Astrocyte of the hippocampus (primary cell): ENCODE data around the gene ADCY1.

ENCODE experiments used
- DNase-seq: peaks from one replicate; pipeline ENCODE4 v3.0.0; 2011; ENCODE audit warnings: low read depth, low spot score

The ADCY1 gene

DNA sequence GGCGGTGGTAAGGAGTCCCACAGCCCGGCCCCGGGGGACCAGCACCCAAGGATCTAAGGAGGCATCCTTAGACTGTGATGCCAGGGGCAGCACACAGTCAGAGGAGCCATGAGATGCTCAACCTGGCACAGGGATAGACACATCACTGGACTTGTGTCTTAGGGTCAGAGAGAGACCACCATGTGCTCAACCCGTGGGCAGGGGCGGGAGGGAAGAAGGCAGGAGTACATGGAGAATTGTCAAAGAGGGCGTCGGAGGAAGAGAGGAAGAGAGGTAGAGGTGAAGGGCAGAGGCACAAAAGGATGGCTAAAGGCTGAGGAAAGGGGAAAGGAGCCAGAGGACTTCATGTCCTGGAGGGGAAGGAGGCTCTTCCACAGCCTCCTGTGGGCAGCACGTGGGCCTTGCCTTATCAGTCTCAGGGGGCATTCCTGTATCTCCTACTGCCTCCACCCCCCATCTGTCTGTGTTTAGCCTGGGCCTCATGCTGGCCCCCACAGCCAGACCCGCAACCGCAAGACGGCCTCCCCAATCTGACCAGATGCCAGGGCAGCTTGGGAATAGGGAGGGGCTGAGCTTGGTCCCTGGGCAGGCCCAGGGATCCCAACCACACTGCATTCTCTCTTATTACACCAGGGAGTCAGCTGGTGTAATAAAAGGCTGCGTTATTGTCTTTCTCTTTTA, 2.2 kb downstream of the ADCY1 start:
- no peak for DNase-seq

DNA sequence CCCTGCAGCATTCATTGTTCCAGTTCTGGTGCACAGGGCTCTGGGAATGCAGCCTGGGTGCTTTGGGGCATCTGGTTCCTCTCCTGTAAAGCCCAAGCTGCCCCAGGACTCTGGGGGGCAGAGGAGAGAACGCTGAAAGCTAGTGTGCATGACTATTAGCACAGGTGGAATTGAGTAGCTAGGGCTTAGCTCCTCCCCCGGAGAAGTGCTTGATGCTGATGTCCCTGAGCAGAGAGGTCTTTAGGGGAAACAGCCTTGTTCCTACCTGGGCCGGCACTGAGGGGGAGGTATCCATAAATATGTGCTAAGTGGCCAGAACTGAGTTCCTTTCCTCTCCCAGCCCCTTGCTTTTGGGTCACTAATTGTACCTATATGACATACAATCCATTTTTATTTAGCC, 3.9 kb downstream of the ADCY1 start:
- DNase-seq, result no peak

DNA sequence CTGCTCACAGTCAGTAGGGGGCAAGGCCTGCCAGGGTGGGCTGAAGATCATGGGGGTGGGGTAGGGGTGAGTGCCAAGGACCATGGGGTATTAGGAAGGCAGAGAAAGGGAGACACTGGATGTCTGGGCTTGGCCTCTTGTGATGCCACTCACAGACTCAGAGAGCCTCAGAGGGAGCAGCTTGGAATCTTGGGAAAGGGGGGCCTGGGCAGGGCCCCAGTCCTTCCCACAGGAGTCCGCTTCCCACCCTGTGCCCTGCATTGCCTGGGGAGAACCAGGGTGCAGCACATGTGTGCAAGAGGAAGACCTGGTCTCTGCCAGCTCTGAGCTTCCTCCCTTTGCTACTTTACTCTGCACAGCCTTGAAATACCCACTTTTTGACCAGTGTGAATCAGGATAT, 4.3 kb downstream of the ADCY1 start:
- no peak for DNase-seq

DNA sequence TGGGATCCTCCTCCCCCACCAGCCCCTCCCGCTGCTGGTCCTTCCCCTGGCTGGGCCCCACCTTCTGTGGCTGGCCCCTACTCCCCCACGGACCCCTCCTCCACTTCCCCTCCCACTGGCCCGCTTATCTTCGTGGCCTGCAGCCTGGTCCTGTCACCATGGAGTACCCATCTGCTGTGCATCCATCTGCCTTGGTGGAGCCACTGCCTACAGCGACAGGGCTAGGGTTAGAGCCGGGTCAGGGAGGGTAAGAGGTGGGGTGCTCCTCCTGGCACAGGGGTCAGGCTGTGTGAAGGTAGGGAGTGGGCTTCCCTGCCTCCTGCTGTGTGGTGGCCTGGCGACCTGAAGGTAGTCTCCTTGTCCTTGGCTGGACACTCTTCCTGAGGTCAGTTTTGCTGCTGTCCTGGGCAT, 5.2 kb downstream of the ADCY1 start:
- DNase-seq, result no peak

DNA sequence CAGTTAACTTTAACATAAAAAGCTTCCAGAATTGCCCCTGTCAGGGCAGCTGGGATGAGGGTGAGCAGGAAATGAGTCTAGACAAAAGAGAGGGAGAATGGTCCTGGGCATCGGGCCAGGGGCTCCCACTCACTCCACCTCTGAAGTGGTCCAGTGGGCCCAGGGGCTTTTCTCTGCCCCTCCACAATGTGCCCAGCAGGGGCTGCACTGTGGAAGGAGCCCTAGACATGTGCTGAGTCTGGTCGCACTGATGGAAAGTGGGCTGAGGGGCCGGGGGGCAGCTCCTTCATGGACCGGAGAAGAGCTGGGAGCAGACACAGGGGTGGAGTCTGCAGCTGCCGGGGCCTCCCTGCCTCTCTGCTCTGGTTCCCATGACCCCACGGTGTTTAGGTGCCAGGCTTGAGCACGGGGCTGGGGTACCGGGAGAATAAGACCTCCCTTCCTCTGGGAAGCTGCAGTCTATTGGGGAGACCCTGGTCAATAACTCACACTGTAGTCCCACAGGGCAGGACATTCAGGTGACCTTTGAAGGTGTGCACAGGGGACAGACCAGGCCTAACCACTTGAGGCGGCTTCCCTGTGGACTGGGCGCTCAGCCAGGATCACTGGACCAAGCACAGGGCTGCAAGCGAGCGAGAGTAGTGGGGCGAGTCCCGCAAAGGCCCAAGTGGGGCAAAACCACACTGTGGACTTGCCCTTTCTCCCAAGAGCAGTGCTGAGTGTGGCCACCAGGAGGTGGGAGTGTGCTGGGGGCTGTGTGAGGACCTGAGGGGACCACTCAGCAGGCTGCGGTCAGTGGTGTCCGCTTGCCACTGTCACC, 6.1 kb downstream of the ADCY1 start:
- DNase-seq, result no peak

DNA sequence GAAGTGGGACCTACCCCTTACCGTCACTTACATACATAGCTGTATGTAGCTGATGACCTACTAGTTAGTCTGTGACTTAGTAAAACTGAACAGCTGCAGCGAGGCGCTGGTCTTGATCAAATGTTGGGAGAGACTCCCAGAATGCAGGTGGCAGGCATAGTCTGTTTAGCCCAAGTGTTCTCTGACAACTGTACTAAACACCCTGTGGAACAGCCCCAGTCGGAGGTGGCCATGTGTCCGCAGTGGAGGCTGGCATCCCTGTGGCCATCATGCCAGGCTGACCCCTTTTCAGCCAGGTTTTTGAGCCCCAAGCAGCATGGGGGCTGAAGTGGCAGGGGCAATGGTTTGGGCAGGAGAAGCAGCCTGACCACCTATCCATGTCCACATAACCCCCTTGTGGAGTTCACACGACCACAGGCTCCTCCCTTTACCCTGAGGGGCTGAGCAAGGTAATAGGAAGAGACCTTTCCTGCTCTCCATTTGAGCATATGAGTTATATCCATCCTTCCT, 7.2 kb downstream of the ADCY1 start:
- DNase-seq, result no peak

DNA sequence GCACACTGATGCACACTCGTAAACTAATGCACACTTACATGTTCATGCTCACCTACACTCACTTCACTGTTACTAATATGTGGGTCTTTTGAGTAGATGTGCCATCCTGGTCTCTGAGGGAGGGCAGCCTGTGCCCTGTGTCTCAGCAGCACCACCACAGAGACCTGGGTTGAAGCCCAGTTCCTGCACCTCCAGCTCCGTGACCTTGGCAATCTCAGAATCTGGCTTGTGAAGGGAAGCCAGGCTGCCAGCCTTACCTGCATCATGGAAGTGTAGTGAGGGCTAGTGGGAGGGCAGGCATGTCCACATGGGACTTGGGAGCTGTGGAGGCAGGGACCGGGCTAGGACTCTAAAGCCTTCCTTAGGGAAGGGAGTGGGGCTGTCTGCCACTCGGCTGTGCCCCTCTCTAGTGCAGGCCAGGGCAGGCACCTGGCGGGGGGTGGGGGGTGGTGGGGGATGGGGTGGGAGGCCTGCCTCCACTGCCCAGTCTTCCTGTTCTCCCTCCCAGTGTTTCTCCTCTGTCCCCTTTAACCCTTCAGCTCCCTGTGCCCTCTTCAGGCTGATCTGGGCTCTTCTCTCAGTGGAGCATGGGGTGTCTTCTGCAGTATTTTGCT, 8.1 kb downstream of the ADCY1 start:
- DNase-seq, result no peak

DNA sequence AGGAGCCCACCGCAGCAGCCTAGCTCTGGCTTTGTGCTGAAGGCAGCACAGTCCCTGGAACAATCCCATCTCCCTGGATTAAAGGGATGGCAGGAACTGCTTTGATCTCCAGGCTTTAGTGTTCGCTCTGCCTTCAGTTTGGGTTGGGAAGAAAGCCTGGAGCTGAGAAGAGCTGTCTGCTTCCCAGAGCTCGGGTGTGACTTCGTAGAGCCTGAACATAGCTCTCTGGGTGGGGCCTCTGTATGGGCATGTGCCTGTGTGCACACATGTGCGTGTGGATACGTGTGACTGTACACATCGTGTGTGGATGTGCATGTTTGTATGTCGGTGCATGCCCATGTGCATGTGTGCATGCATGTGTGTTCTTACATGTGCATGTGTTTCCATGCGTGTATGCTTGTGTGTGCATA, 8.7 kb downstream of the ADCY1 start:
- DNase-seq, result no peak

DNA sequence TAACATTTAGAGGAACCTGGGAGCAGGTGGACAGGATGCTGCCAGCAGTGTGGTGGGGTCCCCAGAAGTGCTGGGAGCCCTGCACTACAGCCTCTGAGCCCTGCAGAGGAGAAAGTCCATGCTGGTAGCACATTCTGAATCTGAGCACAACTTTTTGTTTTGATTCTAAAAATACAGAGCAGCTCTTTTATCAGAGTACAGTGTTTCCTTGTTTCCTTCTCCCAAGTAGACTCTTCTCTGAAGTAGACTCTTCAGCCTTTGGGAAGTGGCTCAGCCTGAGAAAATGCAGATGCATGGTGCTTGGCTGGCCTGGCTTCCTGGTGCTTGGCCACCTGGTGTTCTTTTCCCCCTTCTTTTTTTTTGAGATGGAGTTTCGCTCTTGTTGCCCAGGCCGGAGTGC, 9.1 kb downstream of the ADCY1 start:
- no peak for DNase-seq

DNA sequence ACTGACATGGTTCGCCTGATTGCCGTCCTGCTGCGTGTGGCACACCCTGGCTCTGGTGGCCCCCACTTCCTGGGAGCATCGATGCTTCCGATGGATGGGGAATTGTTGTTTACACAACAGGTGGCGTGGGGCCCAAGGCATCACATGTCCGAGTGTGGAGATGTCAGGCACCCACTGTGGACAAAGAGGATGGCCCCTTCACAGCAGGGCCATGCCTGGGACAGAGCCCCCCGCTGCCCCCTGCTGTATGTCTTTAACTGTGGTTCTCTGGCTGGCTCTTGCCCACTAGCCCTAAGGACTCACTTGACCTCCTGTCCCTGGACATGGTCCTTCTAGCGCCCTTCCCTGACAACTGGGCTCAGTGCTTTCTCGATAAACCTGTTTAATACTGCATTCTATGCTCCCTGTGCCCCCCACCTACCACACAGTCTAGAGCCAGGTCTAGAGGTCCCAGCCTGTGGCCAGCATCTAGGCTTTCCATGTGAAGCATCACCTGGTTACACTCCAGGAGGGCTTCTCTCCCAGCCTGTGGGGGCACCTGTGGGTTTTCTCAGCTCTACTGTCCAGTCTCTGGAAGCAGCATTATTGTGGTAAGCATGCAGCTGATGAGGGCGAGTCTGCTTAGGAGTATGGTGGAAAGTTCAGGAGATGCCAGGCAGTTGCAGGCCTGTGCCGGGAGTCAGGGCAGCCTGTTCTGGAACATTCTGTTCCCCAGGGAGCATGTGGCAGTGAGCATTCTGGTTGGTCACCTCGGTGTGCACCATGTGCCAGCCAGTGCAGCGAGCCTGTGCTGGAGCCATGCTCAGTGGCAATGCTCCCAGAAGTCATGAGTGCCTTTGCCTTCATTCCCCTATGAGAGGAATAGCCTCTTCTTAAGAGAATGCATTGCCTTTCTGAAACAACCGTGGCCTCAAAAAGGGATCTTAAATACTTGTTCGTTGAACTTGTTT, 10.4 kb downstream of the ADCY1 start:
- no peak for DNase-seq

DNA sequence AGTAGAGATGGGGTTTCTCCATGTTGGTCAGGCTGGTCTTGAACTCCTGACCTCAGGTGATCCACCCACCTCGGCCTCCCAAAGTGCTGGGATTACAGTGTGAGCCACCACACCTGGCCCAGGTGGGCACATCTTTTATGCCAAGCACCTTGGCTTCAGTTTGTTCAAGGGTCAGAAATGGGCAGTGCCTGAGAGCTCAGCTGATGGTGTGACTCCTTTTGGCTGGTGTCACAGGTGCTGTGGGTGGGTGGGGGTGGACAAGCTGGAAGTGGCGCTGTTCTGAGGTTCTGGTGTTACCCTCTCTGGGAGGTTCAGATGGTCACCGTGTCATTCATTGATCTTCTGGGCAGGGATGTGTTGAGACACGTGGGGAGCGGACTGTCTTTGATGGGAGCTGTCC, 11.5 kb downstream of the ADCY1 start:
- DNase-seq, result no peak

DNA sequence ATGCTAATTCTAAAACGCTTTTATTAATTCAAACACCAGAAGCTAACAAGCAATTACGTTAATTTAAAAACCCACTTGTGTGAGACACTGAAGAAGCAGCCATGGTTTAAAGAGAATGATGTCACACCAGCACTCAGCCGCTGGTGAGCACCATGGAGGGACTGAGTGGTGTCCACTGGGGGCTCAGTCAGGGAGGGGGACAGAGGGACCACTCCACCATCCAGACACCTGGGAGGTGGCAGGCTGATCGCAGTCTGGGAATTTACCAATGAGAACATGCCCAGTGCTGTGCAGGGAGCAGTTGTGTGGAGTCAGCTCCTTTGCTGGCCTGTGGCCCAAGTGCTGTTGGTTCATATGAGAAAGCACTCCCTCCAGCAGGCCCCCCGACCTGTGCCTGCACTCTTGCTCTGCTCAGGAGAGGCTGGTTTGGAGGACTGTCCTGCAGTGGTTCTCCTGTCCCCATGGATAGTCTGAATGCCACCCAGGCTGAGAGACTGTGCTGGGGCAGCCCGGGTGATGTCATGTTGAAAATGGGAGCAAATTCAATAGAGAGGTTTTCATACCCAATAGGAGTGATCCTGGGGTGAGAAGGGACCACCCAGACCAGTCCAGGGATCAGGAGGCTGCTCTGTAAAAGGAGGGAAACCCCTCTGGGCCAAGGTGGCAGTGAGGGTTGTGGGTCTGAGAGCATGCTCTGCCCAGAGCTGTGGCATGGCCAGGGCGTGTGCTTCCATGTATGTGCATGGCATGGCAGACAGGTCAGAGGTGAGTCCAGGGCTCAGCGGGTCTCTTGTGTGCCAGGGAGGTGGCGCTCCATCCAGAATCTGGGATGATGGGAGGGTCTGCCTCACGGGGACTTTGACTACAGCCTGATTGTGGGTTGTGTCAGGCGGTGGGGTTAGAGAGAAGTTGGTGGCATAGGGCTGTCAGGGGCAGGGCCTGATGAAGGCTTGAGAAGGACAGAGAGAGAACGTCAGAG, 12.7 kb downstream of the ADCY1 start:
- DNase-seq, result no peak

DNA sequence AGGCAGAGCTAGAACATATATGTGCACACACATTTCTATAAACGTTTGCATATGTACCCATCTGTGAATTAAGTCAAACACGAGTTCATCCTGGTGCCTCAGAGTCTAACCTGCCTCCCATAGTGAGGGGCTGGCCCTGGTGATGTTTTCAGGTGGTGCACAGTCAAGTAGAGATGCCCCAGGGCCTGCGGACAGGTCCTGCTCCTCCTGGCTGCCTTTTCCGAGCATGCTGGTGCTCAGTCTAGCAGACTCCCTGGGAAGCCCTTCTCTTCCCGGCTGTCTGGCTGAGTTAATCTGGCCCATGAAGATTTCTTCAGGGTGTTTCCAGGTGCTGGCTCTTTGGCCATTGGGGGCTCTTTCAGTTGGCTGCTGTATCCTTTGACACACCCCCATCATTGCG, 14.3 kb downstream of the ADCY1 start:
- DNase-seq, result no peak

DNA sequence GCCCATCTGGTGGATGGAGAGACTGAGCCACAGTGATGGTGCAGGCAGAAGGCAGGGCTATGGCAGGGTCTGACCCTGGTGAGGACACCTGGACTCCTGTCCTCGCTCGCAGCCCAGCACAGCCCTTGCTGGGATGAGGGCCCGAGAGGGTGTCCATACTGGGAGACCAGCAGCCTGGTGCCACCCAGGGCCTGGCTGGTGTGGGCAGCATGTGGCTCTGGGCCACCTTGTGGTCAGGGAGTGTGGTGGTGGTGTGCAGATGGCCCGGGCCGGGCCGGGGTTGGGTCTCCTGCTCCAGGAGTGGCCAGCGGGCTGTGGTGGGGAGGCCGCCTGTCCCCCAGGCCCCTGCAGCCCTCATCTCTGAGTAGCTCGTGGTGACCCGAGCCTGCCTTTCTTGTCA, 14.9 kb downstream of the ADCY1 start:
- DNase-seq, result no peak

DNA sequence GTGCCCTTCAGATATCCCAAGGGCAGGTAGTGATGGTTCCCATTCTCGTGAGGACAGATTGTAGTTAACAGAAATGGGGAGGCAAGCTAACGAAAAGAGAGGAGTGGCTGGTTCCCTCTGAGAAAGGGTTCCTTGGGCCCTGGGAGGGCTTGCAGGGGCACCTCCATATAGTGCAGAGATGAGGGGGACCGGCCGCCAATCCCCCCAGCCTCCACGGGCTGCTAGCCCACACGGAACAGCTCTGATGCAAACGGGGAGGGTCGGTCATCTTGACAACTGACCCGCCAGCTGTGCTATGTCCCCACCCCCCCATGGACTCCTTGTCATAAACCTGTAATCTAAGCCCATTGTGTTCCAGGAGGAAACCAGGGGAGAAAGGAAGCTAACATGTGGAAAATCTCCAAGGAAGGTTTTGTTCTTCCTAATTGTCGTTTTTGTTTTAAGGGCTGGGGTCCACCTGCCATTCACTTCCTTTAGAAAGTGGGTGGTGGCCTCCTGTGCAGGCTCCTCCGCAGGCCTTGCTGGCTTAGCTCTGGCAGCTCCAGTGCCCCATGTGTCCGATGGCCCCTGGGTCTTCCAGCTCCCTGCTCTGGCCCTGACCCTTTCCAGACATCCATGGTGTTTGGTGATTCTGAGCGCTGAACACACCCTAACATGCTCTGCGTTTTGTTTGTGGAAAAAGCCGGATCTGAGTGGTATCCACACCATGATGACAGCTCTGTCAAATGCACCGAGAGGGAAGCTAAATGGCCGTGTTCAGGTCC, 15.9 kb downstream of the ADCY1 start:
- no peak for DNase-seq

DNA sequence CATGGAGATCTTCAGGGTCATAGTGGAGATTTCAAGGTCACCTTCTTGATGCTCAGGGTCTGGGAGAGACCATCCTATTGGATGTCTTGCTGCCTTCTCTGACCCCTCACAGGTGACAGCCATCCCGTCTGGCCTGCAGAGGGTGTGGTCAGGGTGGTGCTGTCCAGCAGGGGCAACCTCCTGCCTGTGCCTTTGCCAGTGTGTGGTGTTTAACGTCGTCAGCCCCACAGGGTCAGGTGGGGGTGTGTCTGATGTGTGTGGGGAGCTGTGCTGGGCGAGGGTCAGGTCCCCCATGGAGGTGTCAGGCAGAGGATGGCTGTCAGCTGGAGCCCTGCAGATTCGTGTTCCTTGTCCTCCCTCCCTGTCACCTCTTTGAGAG, 16.5 kb downstream of the ADCY1 start:
- DNase-seq, result no peak

DNA sequence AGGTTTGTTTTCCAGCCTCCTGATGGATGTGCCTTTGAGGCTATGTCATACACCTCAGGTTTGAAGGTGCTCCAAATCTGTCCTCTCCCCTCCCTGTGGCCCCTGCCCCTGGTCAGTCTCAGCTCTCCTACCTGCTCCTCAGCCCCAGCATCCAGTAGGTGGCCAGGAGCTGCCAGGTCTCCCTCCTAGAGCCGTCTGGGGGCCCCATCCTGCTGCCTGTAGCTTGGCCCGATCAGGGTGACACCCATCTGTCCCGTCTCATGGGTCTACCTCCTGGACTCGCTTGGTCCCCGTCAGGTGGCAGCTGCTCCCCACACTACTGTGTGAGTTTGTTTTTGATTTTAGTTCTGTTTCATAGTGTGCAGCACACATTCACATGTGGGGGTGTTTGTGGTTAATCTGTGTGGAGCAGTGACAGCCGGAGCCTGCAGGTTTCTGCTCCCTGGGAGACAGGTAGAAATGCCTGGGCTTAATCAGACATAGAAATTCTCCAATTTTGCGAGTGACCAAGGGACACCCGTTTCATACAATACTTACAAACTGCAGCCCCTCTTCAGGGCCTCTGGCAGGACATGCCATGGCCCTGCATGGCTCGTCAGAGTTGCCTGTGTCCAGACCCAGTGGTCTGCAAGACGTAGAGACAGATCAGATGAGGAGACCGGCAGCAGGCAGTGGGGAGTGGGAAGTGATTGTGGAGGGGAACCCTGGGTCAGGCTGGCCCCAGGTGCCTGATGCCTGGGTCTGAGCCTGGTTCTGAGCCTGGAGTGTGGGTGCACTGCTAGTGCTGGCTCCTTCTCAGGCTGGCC, 17.1 kb downstream of the ADCY1 start:
- DNase-seq, result no peak

DNA sequence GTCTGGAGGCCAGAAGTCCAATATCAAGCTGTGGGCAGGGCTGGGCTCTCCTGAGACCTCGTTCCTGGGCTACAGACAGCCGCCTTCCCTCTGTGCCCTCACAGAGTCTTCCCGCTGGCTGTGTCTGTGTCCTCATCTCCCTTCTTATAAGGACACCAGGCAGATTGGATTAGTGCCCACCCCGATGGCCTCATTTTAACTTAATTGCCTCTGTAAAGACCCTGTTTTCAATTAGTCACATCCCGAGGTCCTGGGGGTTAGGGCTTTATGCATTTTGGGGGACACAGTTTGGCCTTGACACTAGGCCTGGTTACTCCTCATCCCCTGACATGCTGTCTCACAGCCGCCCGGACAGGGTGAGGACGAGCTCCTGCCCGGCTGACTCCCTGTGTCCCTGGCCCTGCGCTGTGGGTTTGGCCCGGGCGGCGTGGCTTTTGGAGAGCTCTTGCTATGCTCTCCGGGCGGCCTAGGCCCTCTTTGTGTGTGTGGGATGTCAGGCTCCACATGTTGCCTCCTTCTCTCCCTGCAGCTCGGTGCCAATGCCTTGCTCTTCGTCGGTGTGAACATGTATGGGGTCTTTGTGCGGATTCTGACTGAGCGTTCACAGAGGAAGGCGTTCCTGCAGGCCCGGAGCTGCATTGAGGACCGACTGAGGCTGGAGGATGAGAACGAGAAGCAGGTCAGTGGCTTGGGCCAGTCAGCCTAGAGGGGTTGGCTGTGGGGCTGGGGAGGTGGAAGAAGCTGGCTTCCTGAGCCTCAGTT, 18.2 kb downstream of the ADCY1 start:
- DNase-seq, result no peak
